GM20431 (cell line): ENCODE data around the gene CACNA2D2.

Experiments
- in situ Hi-C: fragments of 300-500 bp; cut with MseI, MboI; formaldehyde crosslinking; loops from one replicate; pipeline ENCODE4 v1.15.0; 2020; ENCODE audit warnings: low sequenced_read_pairs; ENCODE audit not compliant: unreplicated experiment

The CACNA2D2 gene

GRCh38 chr3:50502584-50503423 lies 630 bp downstream of the CACNA2D2 start:
- in situ Hi-C loops, result no loop called here

GRCh38 chr3:50502225-50502583 lies 1.2 kb downstream of the CACNA2D2 start:
- in situ Hi-C loops, result no loop called here

GRCh38 chr3:50495609-50496423 lies 7.6 kb downstream of the CACNA2D2 start:
- in situ Hi-C loops, result no loop called here

- in situ Hi-C loops, result no loop called here
Observed at GRCh38 chr3:50494126-50494525, 9.3 kb downstream of the CACNA2D2 start.

GRCh38 chr3:50493623-50494022 lies 9.8 kb downstream of the CACNA2D2 start:
- in situ Hi-C loops, result no loop called here

GRCh38 chr3:50493086-50493485 lies 10.3 kb downstream of the CACNA2D2 start:
- in situ Hi-C loops, result no loop called here

GRCh38 chr3:50491023-50491422 lies 12.4 kb downstream of the CACNA2D2 start:
- in situ Hi-C loops, result no loop called here

- in situ Hi-C loops, result no loop called here
Observed at GRCh38 chr3:50490424-50490823, 13.0 kb downstream of the CACNA2D2 start.

GRCh38 chr3:50487181-50487580 lies 16.3 kb downstream of the CACNA2D2 start:
- in situ Hi-C loops, result no loop called here

- in situ Hi-C loops, result no loop called here
Observed at GRCh38 chr3:50486219-50486888, 17.1 kb downstream of the CACNA2D2 start.

- in situ Hi-C loops, result no loop called here
Observed at GRCh38 chr3:50484722-50485121, 18.7 kb downstream of the CACNA2D2 start.

- in situ Hi-C loops, result no loop called here
Observed at GRCh38 chr3:50483374-50483773, 20.1 kb downstream of the CACNA2D2 start.

GRCh38 chr3:50481992-50482391 lies 21.4 kb downstream of the CACNA2D2 start:
- in situ Hi-C loops, result no loop called here

- in situ Hi-C loops, result no loop called here
Observed at GRCh38 chr3:50480471-50480870, 23.0 kb downstream of the CACNA2D2 start.

- in situ Hi-C loops, result no loop called here
Observed at GRCh38 chr3:50479523-50479922, 23.9 kb downstream of the CACNA2D2 start.

- in situ Hi-C loops, result no loop called here
Observed at GRCh38 chr3:50478671-50479260, 24.7 kb downstream of the CACNA2D2 start.

- in situ Hi-C loops, result no loop called here
Observed at GRCh38 chr3:50478051-50478450, 25.4 kb downstream of the CACNA2D2 start.

GRCh38 chr3:50475348-50475747 lies 28.1 kb downstream of the CACNA2D2 start:
- in situ Hi-C loops, result no loop called here

- in situ Hi-C loops, result no loop called here
Observed at GRCh38 chr3:50474717-50475116, 28.7 kb downstream of the CACNA2D2 start.

- in situ Hi-C loops, result no loop called here
Observed at GRCh38 chr3:50473768-50474167, 29.7 kb downstream of the CACNA2D2 start.
